Muscle layer of duodenum (tissue), 2 donors: ENCODE measurements around the gene EPHB1.
"Not testable (repeated sequence)": the region's sequence is repeated elsewhere in the genome, so short reads cannot be mapped to it uniquely, and the experiment has no call there.

Source experiments
- H3K27ac ChIP-seq: one replicate; pipeline ENCODE4 v1.7.0; 2013; ENCODE audit warnings: mild to moderate bottlenecking, low read length
- H3K27me3 ChIP-seq: one replicate; pipeline ENCODE4 v1.7.0; 2013; ENCODE audit warnings: low read depth, mild to moderate bottlenecking, control low read depth, low read length
- H3K36me3 ChIP-seq, 2 donors: one replicate each; pipeline ENCODE4 v1.7.0; 2013; ENCODE audit warnings: low read length in 2 of 2, control low read depth in 1 of 2, mild to moderate bottlenecking in 1 of 2; ENCODE audit not compliant: insufficient read depth in 2 of 2, control insufficient read depth in 1 of 2
- H3K4me1 ChIP-seq, 2 donors: one replicate each; pipeline ENCODE4 v1.7.0; 2013; ENCODE audit warnings: low read length in 2 of 2, mild to moderate bottlenecking in 2 of 2, control low read depth in 1 of 2, moderate library complexity in 1 of 2; ENCODE audit not compliant: insufficient read depth in 2 of 2, control insufficient read depth in 1 of 2
- H3K4me3 ChIP-seq, 2 donors: one replicate each; pipeline ENCODE4 v1.7.0; 2013; ENCODE audit warnings: low read length in 2 of 2, low read depth in 1 of 2, mild to moderate bottlenecking in 1 of 2
- H3K9me3 ChIP-seq, 2 donors: one replicate each; pipeline ENCODE4 v1.7.0; 2013; ENCODE audit warnings: low read length in 2 of 2, control low read depth in 1 of 2, mild to moderate bottlenecking in 1 of 2; ENCODE audit not compliant: control insufficient read depth in 1 of 2
- donor health status: healthy.

Gene EPHB1

GRCh38 chr3:135038186-135038585 lies 243.1 kb downstream of the EPHB1 start:
- Histone ChIP-seq H3K36me3 (no peaks in the 10 kb centered on the region), H3K27me3 (no peaks in the 10 kb centered on the region), H3K27ac (no peak overlapping the region), H3K4me3 (no peak overlapping the region), H3K9me3 (no peaks in the 10 kb centered on the region), H3K4me1 (no peaks in the 10 kb centered on the region)

DNA sequence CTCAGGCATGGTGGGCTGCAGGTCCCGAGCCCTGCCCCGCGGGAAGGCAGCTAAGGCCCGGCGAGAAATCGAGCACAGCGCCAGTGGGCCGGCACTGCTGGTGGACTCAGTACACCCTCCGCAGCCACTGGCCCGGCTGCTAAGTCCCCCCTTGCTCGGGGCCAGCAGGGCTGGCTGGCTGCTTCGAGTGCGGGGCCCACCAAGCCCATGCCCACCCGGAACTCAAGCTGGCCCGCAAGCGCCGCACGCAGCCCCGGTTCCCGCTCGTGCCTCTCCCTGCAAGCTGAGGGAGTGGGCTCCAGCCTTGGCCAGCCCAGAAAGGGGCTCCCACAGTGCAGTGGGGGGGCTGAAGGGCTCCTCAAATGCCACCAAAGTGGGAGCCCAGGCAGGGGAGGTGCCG lies 244.5 kb downstream of the EPHB1 start:
- H3K4me3 ChIP-seq, H3K27me3 ChIP-seq, H3K36me3 ChIP-seq, H3K4me1 ChIP-seq, H3K9me3 ChIP-seq, H3K27ac ChIP-seq: not testable (repeated sequence)

DNA sequence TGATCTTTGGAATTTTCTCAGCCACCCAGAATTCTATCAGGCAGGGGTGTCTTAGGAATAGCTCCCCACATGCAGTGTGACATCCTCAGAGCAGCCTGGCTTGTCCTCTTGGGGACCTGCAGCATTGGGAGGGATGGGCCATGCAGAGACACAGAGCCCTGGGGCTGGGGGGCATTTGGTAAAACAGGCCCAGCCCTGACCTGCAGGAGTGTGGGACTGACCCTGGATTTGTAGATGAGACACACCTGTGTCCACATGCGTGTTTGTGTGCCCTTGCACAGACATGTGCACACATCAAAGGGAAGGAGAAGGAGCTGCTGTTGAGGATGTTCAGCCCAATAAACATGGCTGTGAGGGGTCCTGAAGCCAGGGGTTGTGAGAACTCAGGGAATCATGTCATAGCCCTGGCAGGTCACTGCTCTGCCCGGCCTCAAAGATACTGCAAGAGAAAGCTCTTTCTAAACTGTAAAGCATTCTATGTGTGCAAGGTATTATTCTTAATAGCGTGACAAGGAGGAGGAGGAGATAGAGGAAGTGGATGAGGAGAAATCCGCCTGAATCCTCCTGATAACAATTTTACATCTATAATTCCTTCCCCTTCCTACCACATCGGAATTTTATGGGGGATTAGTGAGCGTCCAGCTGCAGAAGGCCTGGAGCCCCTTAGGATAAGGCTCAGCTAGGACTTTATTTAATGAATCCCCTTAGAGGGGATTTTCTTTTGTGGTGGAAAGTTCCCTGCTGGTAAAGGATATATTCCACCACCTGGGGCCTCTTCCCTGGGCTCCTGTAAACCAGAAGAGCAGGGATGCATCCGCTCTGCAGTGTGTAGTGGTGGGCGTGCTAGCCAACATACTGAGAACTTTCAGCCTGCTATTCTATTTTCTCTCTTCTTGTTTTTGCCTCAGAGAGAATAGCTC lies 245.5 kb downstream of the EPHB1 start:
- Histone ChIP-seq H3K27me3 (no peaks in the 10 kb centered on the region), H3K36me3 (no peaks in the 10 kb centered on the region), H3K4me3 (no peak overlapping the region), H3K9me3 (no peaks in the 10 kb centered on the region), H3K4me1 (no peaks in the 10 kb centered on the region), H3K27ac (no peak overlapping the region)

GRCh38 chr3:135041601-135042000 lies 246.5 kb downstream of the EPHB1 start:
- Histone ChIP-seq H3K9me3 (no peaks in the 10 kb centered on the region), H3K27me3 (no peaks in the 10 kb centered on the region), H3K4me3 (no peak overlapping the region), H3K4me1 (no peaks in the 10 kb centered on the region), H3K36me3 (no peaks in the 10 kb centered on the region), H3K27ac (no peak overlapping the region)

DNA sequence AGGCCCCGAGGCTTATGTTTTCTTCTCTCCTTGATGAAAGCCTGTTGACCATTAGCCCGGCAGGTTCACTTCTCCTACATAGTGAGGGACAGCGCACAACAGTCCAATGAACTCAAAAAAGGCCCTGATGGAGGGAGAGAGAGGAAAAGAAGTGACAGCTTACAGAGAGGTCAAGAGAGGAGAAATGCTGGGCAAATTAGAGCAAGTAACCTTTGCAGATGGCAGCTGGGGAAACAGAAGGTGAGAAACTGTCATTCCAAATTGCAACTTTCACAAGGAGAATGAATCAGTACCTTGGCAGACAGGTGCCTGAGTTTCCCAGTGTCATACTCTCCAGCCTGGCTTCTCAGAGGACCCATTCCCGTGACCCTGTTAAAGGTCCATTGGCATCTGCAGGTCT lies 252.0 kb downstream of the EPHB1 start:
- H3K27ac ChIP-seq, result no peak overlapping the region
- no peak overlapping the region for H3K4me3 ChIP-seq
- H3K9me3 ChIP-seq, result no peaks in the 10 kb centered on the region
- no peaks in the 10 kb centered on the region for H3K27me3 ChIP-seq
- no peaks in the 10 kb centered on the region for H3K36me3 ChIP-seq
- no peaks in the 10 kb centered on the region for H3K4me1 ChIP-seq

DNA sequence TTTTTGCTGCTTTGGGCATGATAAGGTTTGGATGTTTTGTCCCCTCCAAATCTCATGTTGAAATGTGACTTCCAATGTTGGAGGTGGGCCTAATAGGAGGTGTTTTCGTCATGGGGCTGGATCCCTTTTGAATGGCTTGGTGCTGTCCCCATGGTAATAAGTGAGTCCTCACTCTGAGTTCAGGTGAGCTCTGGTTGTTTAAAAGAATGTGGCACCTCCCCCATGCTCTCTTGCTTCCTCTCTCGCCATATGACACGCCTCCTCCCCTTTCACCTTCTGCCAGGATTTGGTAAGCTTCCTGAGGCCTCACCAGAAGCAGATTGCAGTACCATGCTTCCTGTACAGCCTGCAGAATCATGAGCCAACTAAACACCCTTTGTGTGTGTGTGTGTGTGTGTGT lies 255.5 kb downstream of the EPHB1 start:
- Histone ChIP-seq H3K27me3 (no peaks in the 10 kb centered on the region), H3K9me3 (no peaks in the 10 kb centered on the region), H3K4me1 (no peaks in the 10 kb centered on the region), H3K4me3 (no peak overlapping the region), H3K27ac (no peak overlapping the region), H3K36me3 (no peaks in the 10 kb centered on the region)

- Histone ChIP-seq H3K4me1 (no peaks in the 10 kb centered on the region), H3K4me3 (no peak overlapping the region), H3K27ac (no peak overlapping the region), H3K27me3 (no peaks in the 10 kb centered on the region), H3K36me3 (no peaks in the 10 kb centered on the region), H3K9me3 (no peaks in the 10 kb centered on the region)
Observed at GRCh38 chr3:135051409-135051973, 256.4 kb downstream of the EPHB1 start.

- Histone ChIP-seq H3K9me3 (no peaks in the 10 kb centered on the region), H3K27me3 (no peaks in the 10 kb centered on the region), H3K4me1 (no peaks in the 10 kb centered on the region), H3K27ac (no peak overlapping the region), H3K36me3 (no peaks in the 10 kb centered on the region), H3K4me3 (no peak overlapping the region)
Observed at GRCh38 chr3:135055449-135055848, 260.4 kb downstream of the EPHB1 start.

- Histone ChIP-seq H3K27ac (no peak overlapping the region), H3K4me1 (no peaks in the 10 kb centered on the region), H3K36me3 (no peaks in the 10 kb centered on the region), H3K4me3 (no peak overlapping the region), H3K9me3 (no peaks in the 10 kb centered on the region), H3K27me3 (no peaks in the 10 kb centered on the region)
Observed at GRCh38 chr3:135056084-135056730, 261.1 kb downstream of the EPHB1 start.

- H3K4me1 ChIP-seq, result no peaks in the 10 kb centered on the region
- no peaks in the 10 kb centered on the region for H3K27me3 ChIP-seq
- H3K9me3 ChIP-seq, result no peaks in the 10 kb centered on the region
- H3K4me3 ChIP-seq, result no peak overlapping the region
- no peaks in the 10 kb centered on the region for H3K36me3 ChIP-seq
- no peak overlapping the region for H3K27ac ChIP-seq
Observed at GRCh38 chr3:135056733-135057310, 261.8 kb downstream of the EPHB1 start.

DNA sequence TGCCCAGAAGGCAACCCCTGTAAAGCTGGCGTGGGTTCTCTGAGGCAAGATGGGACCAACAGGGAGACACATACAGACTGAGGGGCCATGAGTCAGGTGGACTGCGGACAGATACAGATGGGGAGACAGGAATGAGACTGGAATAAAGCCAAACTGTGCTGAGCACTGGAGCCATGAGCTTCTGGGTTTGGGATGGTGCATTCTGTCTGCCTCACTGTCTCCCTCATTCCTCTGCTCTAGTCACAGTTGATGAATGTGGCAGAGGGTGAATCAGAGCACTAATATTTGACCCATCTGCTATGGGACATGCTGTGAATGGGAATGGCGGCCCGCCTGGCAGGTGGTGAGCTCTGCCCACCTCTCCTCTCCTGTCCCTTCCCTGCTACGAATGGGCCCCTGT lies 262.9 kb downstream of the EPHB1 start:
- no peak overlapping the region for H3K4me3 ChIP-seq
- peaks cover 0 to 5% of the 10 kb centered on the region in 2 donors for H3K9me3 ChIP-seq
- no peak overlapping the region for H3K27ac ChIP-seq
- no peaks in the 10 kb centered on the region for H3K27me3 ChIP-seq
- H3K4me1 ChIP-seq, result no peaks in the 10 kb centered on the region
- no peaks in the 10 kb centered on the region for H3K36me3 ChIP-seq
